GM23338 (cell line): ENCODE data around the gene DMD. TPM values are rescaled to one million over a fixed set of nuclear protein-coding genes. Genes with fewer than 3 reads are reported as not detected.

Source experiments
- ATAC-seq: fragments of 200-7000 bp; cut with Tn5 transposase; 3 replicates; pipeline ENCODE4 v1.9.1; 2020
- DNase-seq: peaks from one replicate; pipeline ENCODE4 v3.0.0-alpha.2; 2015; ENCODE audit warnings: low spot score
- H2AFZ ChIP-seq: fragments of 200-600 bp; sonication (generic); 2 replicates; pipeline ENCODE4 v1.8.0; 2016; ENCODE audit warnings: antibody characterized with exemption, mild to moderate bottlenecking, moderate library complexity
- H3F3A ChIP-seq: fragments of 200-600 bp; sonication (generic); replicated peaks from 2 replicates; pipeline ENCODE4 v1.8.0; 2017; ENCODE audit warnings: antibody characterized with exemption, mixed run types, low read depth
- H3K27ac ChIP-seq: fragments of 200-600 bp; sonication (generic); 2 replicates; pipeline ENCODE4 v1.6.1; 2016; ENCODE audit warnings: low read depth
- H3K27me3 ChIP-seq: fragments of 200-600 bp; sonication (generic); 2 replicates; pipeline ENCODE4 v1.8.0; 2016; ENCODE audit warnings: mild to moderate bottlenecking, mixed run types, moderate library complexity; ENCODE audit not compliant: insufficient read depth
- H3K36me3 ChIP-seq: fragments of 200-600 bp; sonication (generic); 2 replicates; pipeline ENCODE4 v1.8.0; 2016; ENCODE audit warnings: mild to moderate bottlenecking; ENCODE audit not compliant: insufficient read depth
- H3K4me1 ChIP-seq: fragments of 200-600 bp; sonication (generic); 2 replicates; pipeline ENCODE4 v1.8.0; 2016; ENCODE audit warnings: mild to moderate bottlenecking, moderate library complexity; ENCODE audit not compliant: insufficient read depth
- H3K4me2 ChIP-seq: fragments of 200-600 bp; sonication (generic); 2 replicates; pipeline ENCODE4 v1.7.1; 2017; ENCODE audit warnings: mixed run types
- H3K4me3 ChIP-seq: fragments of 200-600 bp; sonication (generic); 2 replicates; pipeline ENCODE4 v1.6.1; 2016; ENCODE audit warnings: mixed run types
- H3K79me2 ChIP-seq: fragments of 200-600 bp; sonication (generic); replicated peaks from 2 replicates; pipeline ENCODE4 v1.8.0; 2017; ENCODE audit warnings: mild to moderate bottlenecking; ENCODE audit not compliant: insufficient read depth
- H3K9me2 ChIP-seq: fragments of 200-600 bp; sonication (generic); 2 replicates; pipeline ENCODE4 v1.8.0; 2017; ENCODE audit not compliant: insufficient read depth
- H4K20me1 ChIP-seq: fragments of 200-600 bp; sonication (generic); replicated peaks from 2 replicates; pipeline ENCODE4 v1.8.0; 2017; ENCODE audit warnings: mild to moderate bottlenecking; ENCODE audit not compliant: insufficient read depth
- H3K27ac Mint-ChIP-seq: 2 replicates; pipeline ENCODE4 v1.8.0; 2020; ENCODE audit warnings: inconsistent platforms, mild to moderate bottlenecking, moderate library complexity, mixed read lengths
- H3K27me3 Mint-ChIP-seq: 3 replicates; pipeline ENCODE4 v1.8.0; 2022; ENCODE audit warnings: low read depth, mild to moderate bottlenecking, moderate library complexity, mixed read lengths, inconsistent platforms; ENCODE audit not compliant: insufficient read depth, poor library complexity
- H3K36me3 Mint-ChIP-seq: 3 replicates; pipeline ENCODE4 v1.8.0; 2021; ENCODE audit warnings: low read depth, mild to moderate bottlenecking, inconsistent platforms, moderate library complexity, mixed read lengths
- H3K4me1 Mint-ChIP-seq: 3 replicates; pipeline ENCODE4 v1.8.0; 2020; ENCODE audit warnings: mild to moderate bottlenecking, inconsistent platforms, mixed read lengths
- H3K4me3 Mint-ChIP-seq: 3 replicates; pipeline ENCODE4 v1.8.0; 2021; ENCODE audit warnings: moderate library complexity, mild to moderate bottlenecking, inconsistent platforms, mixed read lengths
- H3K9me3 Mint-ChIP-seq: 3 replicates; pipeline ENCODE4 v1.8.0; 2020; ENCODE audit warnings: moderate library complexity, mild to moderate bottlenecking, inconsistent platforms, mixed read lengths
- CREB1 ChIP-seq: fragments of 250-450 bp; sonication (Bioruptor Pico); IDR thresholded peaks from 2 replicates; pipeline ENCODE4 v1.5.0; 2020; ENCODE audit warnings: low read depth, mild to moderate bottlenecking, moderate library complexity
- ETS1 ChIP-seq: IDR thresholded peaks from 2 replicates; pipeline ENCODE4 v1.6.1; 2016; ENCODE audit warnings: antibody characterized with exemption
- EZH2phosphoT487 ChIP-seq: fragments of 200-600 bp; sonication (generic); IDR thresholded peaks from one replicate; pipeline ENCODE4 v1.8.1; 2018; ENCODE audit warnings: antibody characterized with exemption; ENCODE audit not compliant: unreplicated experiment
- JUNB ChIP-seq: IDR thresholded peaks from one replicate; pipeline ENCODE4 v1.6.1; 2016; ENCODE audit warnings: antibody characterized with exemption; ENCODE audit not compliant: unreplicated experiment
- POLR2AphosphoS5 ChIP-seq: IDR thresholded peaks from 2 replicates; pipeline ENCODE4 v1.6.1; 2016; ENCODE audit warnings: antibody characterized with exemption, low read depth
- ZNF114 ChIP-seq: fragments of 250-450 bp; sonication (Bioruptor Pico); IDR thresholded peaks from 2 replicates; pipeline ENCODE4 v1.5.0; 2020; ENCODE audit warnings: mild to moderate bottlenecking, moderate library complexity
- ZNF462 ChIP-seq: fragments of 250-450 bp; sonication (Bioruptor Pico); IDR thresholded peaks from 2 replicates; pipeline ENCODE4 v1.5.0; 2020; ENCODE audit warnings: mild to moderate bottlenecking, moderate library complexity
- polyA plus RNA-seq: library from polyadenylated mRNA; unstranded; fragments of >200 nt; fragmentation: Nextera tagmentation; extraction: Ambion mirVana; gene quantifications from 2 replicates; pipeline ENCODE4 v1.2.1, GENCODE V29; 2016
- total RNA-seq: library from RNA; depleted of rRNA; stranded (reverse); fragments of >200 nt; shearing (Covaris generic); gene quantifications from 2 replicates; pipeline ENCODE4 v1.2.3, GENCODE V29; 2014

Gene DMD
- total and polyA plus RNA-seq, 2 experiments from 2014 or later = 4.5 to 7.6 TPM

- H3K9me2 ChIP-seq = no peaks in the 10 kb centered on the region
- H3K27me3 ChIP-seq = no peaks in the 10 kb centered on the region
- no peaks in the 10 kb centered on the region for H3K27me3 Mint-ChIP-seq
- H3K9me3 Mint-ChIP-seq = no peaks in the 10 kb centered on the region
- no peak for DNase-seq
- ATAC-seq = no peak
- H3K36me3 ChIP-seq = no peaks in the 10 kb centered on the region
- no peaks in the 10 kb centered on the region for H3K4me1 Mint-ChIP-seq
- no peak overlapping the region for H3K27ac Mint-ChIP-seq
- H2AFZ ChIP-seq = no peak overlapping the region
- no peak overlapping the region for H3K4me2 ChIP-seq
- no peaks in the 10 kb centered on the region for H4K20me1 ChIP-seq
- H3K4me3 Mint-ChIP-seq = no peak overlapping the region
- H3K36me3 Mint-ChIP-seq = no peaks in the 10 kb centered on the region
- no peaks in the 10 kb centered on the region for H3F3A ChIP-seq
- no peaks in the 10 kb centered on the region for H3K4me1 ChIP-seq
- no peak for TF ChIP-seq ZNF114 (CRISPR knock-in tag)
- no peak for TF ChIP-seq ZNF462 (CRISPR knock-in tag)
- no peak for TF ChIP-seq ETS1
- no peak for TF ChIP-seq POLR2AphosphoS5
- no peak for TF ChIP-seq CREB1 (CRISPR knock-in tag)
- no peak for TF ChIP-seq EZH2phosphoT487
- no peak for TF ChIP-seq JUNB
- no peak overlapping the region for H3K27ac ChIP-seq
- no peaks in the 10 kb centered on the region for H3K79me2 ChIP-seq
- no peak overlapping the region for H3K4me3 ChIP-seq
Measured at GRCh38 chrX:31889088-31889487, 1322.3 kb downstream of the DMD start.
